SJSA1 (cell line): Measurements from ENCODE around the gene WAS. TPM values are rescaled to one million over a fixed set of nuclear protein-coding genes. Genes with fewer than 3 reads are reported as not detected.
"Not testable (repeated sequence)": the region's sequence is repeated elsewhere in the genome, so short reads cannot be mapped to it uniquely, and the experiment has no call there.

Source experiments
- DNase-seq, 2 experiments: peaks; one replicate each; pipeline ENCODE4 v3.0.0-alpha.2; 2015 to 2020; ENCODE audit warnings: low spot score in 2 of 2, low read depth in 1 of 2
- H3K27ac ChIP-seq: fragments of 250-450 bp; sonication (Bioruptor Pico); 2 replicates; pipeline ENCODE4 v1.5.1; 2020; ENCODE audit warnings: mild to moderate bottlenecking, moderate library complexity
- H3K27me3 ChIP-seq: fragments of 250-450 bp; sonication (Bioruptor Pico); replicated peaks from 2 replicates; pipeline ENCODE4 v1.5.1; 2020; ENCODE audit warnings: mild to moderate bottlenecking, moderate library complexity
- H3K36me3 ChIP-seq: fragments of 250-450 bp; sonication (Bioruptor Pico); 2 replicates; pipeline ENCODE4 v1.5.1; 2020; ENCODE audit warnings: mild to moderate bottlenecking
- H3K4me1 ChIP-seq: fragments of 250-450 bp; sonication (Bioruptor Pico); replicated peaks from 2 replicates; pipeline ENCODE4 v1.6.1; 2021; ENCODE audit warnings: mild to moderate bottlenecking
- H3K4me3 ChIP-seq: fragments of 250-450 bp; sonication (Bioruptor Pico); 2 replicates; pipeline ENCODE4 v1.5.1; 2020; ENCODE audit warnings: mild to moderate bottlenecking
- H3K9me3 ChIP-seq: fragments of 250-450 bp; sonication (Bioruptor Pico); replicated peaks from 2 replicates; pipeline ENCODE4 v1.5.1; 2020; ENCODE audit warnings: mild to moderate bottlenecking
- total RNA-seq: library from RNA; depleted of rRNA; stranded (reverse); fragments of >200 nt; shearing (Covaris generic); gene quantifications from 2 replicates; pipeline ENCODE4 v1.2.3, GENCODE V29; 2014

The WAS gene
- total RNA-seq, 1 experiment from 2014 or later: not detected

DNA sequence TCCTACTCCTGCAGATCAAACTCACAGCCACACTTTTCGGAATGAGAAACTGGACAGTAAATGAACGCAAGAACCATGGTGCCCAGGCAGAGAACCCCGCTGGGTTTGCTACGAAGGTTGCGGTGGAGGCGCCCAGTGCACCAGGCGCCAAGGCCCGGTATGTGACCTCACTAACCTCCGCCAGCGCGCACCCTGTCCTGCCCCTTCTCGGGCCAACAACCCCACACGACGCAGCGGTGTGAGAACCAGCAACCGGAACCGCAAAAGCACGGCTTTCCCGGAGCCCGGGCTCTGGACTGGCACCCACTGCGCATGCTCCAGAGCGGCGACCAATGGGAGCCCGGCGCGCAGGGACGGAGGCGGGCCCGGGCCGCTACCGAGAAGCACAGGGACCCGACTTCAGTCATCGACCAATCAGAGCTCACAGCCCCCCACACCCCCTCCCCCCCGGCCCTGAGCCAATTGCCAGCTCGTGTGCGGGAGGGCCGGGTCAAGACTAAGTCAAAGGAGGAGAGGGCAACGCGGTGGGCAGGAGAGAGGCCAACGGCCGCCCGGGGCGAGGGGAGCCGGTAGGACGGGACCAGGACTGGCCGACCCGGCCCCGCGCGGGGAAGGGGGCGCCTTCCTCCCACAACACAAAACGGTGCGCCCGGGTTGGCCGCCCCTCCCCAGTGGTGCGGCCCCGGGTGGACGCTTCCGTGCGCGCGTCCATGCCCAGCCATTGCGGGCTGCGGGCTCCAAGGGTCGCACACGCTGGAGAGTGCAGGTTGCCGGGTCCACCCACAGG lies 7.3 kb upstream of the WAS start:
- peak overlapping the region; percentile 88 for H3K4me3 ChIP-seq
- 0 out of 2 replicates have a peak, but pooled peaks cover 3% of the 10 kb centered on the region for H3K4me1 ChIP-seq
- H3K9me3 ChIP-seq: no peaks in the 10 kb centered on the region
- H3K27me3 ChIP-seq: no peaks in the 10 kb centered on the region
- peak overlapping the region; percentile 60 for H3K27ac ChIP-seq
- DNase-seq: peak; percentile 87 to 89
- H3K36me3 ChIP-seq: peaks cover 6% of the 10 kb centered on the region; the same call in 1 of the 2 replicates

DNA sequence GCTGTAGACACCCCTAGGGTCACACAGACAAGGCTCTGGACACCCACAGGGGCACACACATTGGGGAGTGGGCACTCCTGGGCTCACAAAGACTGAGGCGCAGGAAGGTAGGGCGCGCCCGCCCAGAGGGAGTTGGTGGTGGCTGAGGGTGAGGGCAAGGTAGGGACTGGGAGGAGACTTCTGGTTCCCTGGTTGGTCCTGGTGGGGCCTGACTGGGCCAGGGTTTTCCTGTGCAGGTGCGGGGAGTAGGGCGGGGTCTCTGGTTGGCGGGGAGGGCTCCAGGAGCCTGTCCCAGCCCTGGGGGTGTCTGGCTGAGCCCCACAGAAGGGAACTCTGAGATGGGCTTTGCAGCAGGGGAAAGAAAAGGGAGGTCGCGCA lies 6.7 kb upstream of the WAS start:
- Histone ChIP-seq H3K4me3 (peak overlapping the region; percentile 88), H3K36me3 (peaks cover 6% of the 10 kb centered on the region; the same call in 1 of the 2 replicates), H3K27me3 (no peaks in the 10 kb centered on the region), H3K27ac (peak overlapping the region; percentile 60; the same call in 1 of the 2 replicates), H3K9me3 (no peaks in the 10 kb centered on the region), H3K4me1 (0 out of 2 replicates have a peak, but pooled peaks cover 3% of the 10 kb centered on the region)
- DNase-seq: no peak

DNA sequence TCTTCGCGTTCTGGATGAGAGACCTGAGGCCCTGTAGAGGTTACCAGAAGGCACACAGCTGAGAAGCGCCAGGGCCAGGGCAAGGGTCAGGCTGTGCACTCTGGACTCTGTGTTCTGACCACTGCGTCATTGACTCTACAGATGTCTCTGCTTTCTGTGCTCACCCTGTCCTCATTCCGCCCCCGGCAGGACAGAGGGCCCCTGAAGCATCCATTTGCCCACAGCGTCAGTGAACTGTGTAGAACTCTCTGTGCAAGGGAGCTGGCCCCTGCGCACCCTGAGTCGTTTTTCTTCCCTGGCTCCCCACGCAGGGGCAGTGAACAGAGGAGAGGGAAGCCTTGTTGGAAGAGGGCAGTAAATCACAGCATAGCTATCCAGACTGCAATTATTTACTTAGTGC lies 6.1 kb upstream of the WAS start:
- peaks cover 6% of the 10 kb centered on the region; the same call in 1 of the 2 replicates for H3K36me3 ChIP-seq
- no peak overlapping the region for H3K4me3 ChIP-seq
- H3K27me3 ChIP-seq: no peaks in the 10 kb centered on the region
- 0 out of 2 replicates have a peak, but pooled peaks cover 3% of the 10 kb centered on the region for H3K4me1 ChIP-seq
- H3K27ac ChIP-seq: no peak overlapping the region
- DNase-seq: no peak
- no peaks in the 10 kb centered on the region for H3K9me3 ChIP-seq

DNA sequence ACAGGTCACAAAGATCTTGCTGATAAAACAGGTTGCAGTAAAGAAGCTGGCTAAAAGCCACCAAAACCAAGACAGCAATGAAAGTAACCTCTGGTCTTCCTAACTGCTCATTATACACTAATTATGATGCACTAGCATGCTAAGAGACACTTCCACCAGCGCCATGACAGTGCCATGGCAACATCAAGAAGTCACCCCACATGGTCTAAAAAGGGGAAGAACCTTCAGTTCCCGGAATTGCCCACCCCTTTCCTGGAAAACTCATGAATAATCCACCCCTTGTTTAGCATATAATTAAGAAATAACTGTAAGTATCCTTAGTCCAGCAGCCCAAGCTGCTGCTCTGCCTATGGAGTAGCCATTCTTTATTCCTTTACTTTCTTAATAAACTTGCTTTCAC lies 3.1 kb upstream of the WAS start:
- not testable (repeated sequence) for H3K36me3 ChIP-seq, H3K27ac ChIP-seq, H3K4me3 ChIP-seq, H3K9me3 ChIP-seq, DNase-seq, H3K4me1 ChIP-seq, H3K27me3 ChIP-seq

DNA sequence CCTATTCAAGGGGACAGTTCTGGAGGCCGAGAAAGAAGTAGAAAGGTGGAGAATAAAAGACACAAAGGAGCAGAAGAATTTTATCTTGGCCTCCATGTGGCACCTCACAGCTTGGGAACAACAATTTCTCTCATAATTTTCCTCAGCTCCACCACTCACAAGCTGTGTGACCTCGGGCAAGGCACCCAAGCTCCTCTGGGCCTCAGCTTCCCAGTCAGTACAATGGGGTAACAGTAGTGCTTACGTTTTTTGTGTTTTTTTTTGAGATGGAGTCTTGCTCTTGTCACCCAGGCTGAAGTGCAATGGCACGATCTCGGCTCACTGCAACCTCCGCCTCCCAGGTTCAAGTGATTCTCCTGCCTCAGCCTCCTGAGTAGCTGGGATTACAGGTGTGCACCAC lies 2.7 kb upstream of the WAS start:
- not testable (repeated sequence) for H3K27ac ChIP-seq, H3K4me3 ChIP-seq, DNase-seq, H3K27me3 ChIP-seq, H3K4me1 ChIP-seq, H3K9me3 ChIP-seq, H3K36me3 ChIP-seq

DNA sequence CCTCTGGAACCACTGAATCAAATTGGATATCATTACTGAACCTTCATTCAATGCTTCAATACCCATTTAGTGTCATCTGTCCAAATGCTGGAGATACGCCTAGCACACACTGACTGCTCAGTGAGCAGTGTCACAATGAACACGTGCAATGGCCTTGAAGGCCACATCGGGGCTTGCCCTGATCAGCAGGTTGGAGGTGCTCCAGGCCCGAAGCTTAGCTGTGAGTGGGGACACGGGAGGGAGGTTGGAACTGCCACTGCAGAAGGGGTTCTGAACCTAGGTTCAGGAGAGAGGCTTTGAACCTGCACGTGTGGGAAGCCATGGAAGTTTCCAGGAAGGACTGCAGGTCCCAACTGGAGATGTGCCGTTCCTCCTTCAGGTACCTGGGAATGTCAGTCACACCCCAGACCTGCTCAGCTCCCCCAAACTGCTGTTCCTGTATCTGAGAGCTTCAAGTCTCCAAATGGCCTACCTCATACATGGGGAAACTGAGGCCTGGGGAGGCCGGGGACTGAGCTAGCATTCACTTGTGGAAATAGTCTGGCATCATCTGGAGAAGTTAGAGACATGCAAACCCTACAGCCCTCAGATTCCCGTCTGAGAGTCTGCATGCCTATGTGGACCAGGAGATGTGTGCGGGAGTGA lies 1.9 kb upstream of the WAS start:
- Histone ChIP-seq H3K4me3 (no peak overlapping the region), H3K27me3 (no peaks in the 10 kb centered on the region), H3K36me3 (peaks cover 3% of the 10 kb centered on the region; the same call in 1 of the 2 replicates), H3K27ac (no peak overlapping the region), H3K9me3 (no peaks in the 10 kb centered on the region), H3K4me1 (no peaks in the 10 kb centered on the region)
- no peak for DNase-seq

DNA sequence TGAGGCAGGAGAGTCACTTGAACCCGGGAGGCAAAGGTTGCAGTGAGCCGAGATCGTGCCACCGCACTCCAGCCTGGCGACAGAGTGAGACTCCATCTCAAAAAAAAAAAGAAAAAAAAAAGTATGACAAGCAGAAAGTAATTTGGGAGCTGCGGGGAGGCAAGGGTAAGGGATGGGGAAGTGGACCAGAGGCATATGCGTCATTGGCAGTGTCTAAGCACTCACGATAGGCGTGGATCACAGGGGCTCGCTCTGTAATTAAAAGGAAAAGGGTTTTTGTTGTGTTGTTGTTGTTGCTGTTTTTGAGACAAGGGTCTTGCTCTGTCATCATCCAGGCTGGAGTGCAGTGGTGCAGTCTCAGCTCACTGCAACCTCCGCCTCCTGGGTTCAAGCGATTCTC lies 804 bp upstream of the WAS start:
- not testable (repeated sequence) for H3K27ac ChIP-seq, H3K9me3 ChIP-seq, H3K36me3 ChIP-seq, H3K4me3 ChIP-seq, H3K27me3 ChIP-seq, DNase-seq, H3K4me1 ChIP-seq

DNA sequence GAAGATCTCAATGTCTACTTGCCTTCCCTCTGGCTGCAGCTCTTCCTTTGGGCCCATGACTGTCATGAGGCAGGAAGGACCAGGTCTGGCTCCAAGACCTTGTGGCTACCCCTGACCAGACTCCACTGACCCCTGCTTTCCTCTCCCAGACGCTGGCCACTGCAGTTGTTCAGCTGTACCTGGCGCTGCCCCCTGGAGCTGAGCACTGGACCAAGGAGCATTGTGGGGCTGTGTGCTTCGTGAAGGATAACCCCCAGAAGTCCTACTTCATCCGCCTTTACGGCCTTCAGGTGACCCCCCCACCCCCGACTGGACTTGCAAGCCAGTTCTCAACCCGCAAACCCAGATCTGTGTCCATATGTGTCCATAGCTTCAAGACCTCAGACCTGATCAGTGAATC lies 535 bp downstream of the WAS start:
- Histone ChIP-seq H3K4me3 (no peak overlapping the region), H3K9me3 (no peaks in the 10 kb centered on the region), H3K4me1 (no peaks in the 10 kb centered on the region), H3K27ac (no peak overlapping the region), H3K27me3 (no peaks in the 10 kb centered on the region), H3K36me3 (no peaks in the 10 kb centered on the region)
- DNase-seq: no peak

DNA sequence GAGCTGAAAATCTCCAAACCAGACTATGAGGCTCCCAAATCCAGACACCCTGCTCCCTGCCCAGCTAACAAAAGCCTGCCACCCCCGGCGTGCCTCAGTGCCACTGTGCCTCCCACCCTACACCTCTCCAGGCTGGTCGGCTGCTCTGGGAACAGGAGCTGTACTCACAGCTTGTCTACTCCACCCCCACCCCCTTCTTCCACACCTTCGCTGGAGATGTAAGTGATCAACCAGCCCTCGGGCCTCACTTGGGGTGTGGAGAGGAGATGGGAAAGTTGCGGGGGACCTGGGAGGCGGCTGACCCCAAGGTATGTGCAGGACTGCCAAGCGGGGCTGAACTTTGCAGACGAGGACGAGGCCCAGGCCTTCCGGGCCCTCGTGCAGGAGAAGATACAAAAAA lies 1.8 kb downstream of the WAS start:
- Histone ChIP-seq H3K36me3 (no peaks in the 10 kb centered on the region), H3K4me1 (no peaks in the 10 kb centered on the region), H3K27ac (no peak overlapping the region), H3K4me3 (no peak overlapping the region), H3K27me3 (no peaks in the 10 kb centered on the region), H3K9me3 (no peaks in the 10 kb centered on the region)
- DNase-seq: no peak

DNA sequence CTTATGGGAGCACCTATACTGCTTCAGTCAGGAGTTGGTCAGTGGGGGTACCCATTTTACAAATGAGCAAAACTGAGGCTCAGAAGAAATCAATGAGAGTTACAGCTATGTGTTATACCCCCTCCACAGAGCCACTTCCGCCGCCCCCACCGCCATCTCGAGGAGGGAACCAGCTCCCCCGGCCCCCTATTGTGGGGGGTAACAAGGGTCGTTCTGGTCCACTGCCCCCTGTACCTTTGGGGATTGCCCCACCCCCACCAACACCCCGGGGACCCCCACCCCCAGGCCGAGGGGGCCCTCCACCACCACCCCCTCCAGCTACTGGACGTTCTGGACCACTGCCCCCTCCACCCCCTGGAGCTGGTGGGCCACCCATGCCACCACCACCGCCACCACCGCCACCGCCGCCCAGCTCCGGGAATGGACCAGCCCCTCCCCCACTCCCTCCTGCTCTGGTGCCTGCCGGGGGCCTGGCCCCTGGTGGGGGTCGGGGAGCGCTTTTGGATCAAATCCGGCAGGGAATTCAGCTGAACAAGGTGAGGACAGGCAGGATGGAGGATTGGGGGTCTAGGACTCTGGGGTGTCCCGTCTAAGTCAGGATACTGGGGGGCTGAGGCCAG lies 5.0 kb downstream of the WAS start:
- H3K27ac ChIP-seq: no peak overlapping the region
- no peaks in the 10 kb centered on the region for H3K27me3 ChIP-seq
- no peaks in the 10 kb centered on the region for H3K36me3 ChIP-seq
- H3K9me3 ChIP-seq: no peaks in the 10 kb centered on the region
- no peak for DNase-seq
- H3K4me3 ChIP-seq: no peak overlapping the region
- no peaks in the 10 kb centered on the region for H3K4me1 ChIP-seq

DNA sequence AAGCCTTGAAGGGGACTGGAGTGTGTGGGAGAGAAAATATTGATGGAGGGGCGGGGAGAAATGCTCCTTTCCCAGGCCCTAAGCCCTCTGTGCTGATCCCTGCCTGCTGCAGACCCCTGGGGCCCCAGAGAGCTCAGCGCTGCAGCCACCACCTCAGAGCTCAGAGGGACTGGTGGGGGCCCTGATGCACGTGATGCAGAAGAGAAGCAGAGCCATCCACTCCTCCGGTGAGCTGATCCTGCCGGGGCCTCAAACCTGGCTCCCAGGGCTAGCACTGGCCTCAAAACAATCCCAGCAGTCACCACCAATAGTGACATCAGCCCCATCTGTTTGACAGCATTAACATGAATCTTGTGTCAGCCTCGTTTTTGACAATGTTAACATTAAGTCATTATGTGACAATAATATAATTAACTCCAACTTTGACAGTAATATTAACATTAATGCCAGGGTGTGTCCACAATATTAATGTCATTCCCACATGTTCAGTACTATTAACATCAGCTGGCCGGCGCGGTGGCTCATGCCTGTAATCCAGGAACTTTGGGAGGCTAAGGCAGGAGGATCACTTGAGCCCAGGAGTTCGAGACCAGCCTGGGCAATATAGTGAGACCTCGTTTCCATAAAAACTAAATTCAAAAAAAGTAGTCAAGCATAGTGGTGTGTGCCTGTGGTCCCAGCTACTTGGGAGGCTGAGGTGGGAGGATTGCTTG lies 5.8 kb downstream of the WAS start:
- DNase-seq: no peak
- Histone ChIP-seq H3K4me1 (no peaks in the 10 kb centered on the region), H3K36me3 (no peaks in the 10 kb centered on the region), H3K27ac (no peak overlapping the region), H3K9me3 (no peaks in the 10 kb centered on the region), H3K4me3 (no peak overlapping the region), H3K27me3 (no peaks in the 10 kb centered on the region)

DNA sequence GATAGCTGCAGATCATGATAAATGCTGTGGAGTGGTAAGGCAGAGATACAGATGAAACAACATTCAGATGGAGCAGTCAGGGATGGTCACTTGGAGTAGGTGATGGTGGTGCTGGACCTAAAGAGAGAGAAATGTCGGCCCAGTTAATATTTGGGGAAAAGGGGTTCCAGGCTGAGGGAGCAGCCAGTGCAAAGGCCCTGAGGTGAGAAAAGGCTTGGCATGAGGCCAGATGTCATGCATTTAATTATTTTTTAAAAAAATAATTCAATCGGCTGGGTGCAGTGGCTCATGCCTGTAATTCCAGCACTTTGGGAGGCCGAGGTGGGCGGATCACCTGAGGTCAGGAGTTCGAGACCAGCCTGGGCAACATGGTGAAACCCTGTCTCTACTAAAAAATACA lies 8.1 kb downstream of the WAS start:
- not testable (repeated sequence) for H3K36me3 ChIP-seq, H3K9me3 ChIP-seq, H3K4me3 ChIP-seq, DNase-seq, H3K27me3 ChIP-seq, H3K27ac ChIP-seq
- peaks cover 15% of the 10 kb centered on the region for H3K4me1 ChIP-seq

DNA sequence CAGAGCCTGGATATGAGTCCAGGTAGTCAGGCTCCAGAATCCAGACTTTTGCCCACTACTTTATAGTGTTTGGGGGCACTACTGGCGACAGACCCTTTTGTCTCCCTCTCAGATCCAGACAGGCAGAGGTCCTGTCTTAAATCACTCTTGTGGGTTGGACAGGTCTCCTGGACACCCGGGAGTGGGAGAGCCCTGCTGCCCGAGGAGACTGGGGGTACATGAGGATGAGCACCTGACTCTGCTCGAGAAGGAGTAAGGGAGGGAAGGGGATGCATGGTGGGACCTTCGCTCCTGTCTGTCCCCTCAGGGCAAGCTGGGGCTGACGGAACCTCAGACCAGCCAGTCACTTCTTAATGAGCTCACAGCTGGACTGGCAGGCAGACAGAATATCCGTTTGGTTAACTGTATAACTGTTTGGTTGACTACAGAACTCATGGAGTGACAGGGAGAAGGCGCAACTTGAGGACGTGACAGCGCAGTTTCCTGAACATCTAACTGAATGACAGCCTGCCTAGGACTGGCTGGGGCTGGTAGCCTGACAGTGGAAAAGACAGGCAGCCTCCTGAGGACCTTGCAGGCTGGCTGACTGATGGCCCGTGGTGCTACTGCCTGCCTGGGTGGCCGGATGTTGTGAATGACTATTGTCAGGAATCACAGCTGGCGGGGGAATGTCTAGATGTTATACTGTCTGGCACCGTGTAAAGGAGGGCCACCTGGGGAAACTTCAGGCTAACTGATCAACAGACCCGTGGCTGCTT lies 11.4 kb downstream of the WAS start:
- Histone ChIP-seq H3K4me1 (peaks cover 15% of the 10 kb centered on the region), H3K36me3 (peaks cover 16% of the 10 kb centered on the region), H3K4me3 (no peak overlapping the region), H3K27me3 (no peaks in the 10 kb centered on the region), H3K9me3 (no peaks in the 10 kb centered on the region), H3K27ac (peak overlapping the region; percentile 21; the same call in 1 of the 2 replicates)
- DNase-seq: peak in 1 of 2 experiments; percentile 10
